BE2C (cell line): ENCODE results near the gene LYRM4.

Experiments
- DNase-seq: peaks from one replicate; pipeline ENCODE4 v3.0.0-alpha.2; 2020
- H3K27me3 ChIP-seq: fragments of 250-450 bp; sonication (Bioruptor Pico); 2 replicates; pipeline ENCODE4 v1.5.1; 2020; ENCODE audit warnings: mild to moderate bottlenecking
- H3K36me3 ChIP-seq: fragments of 250-450 bp; sonication (Bioruptor Pico); 2 replicates; pipeline ENCODE4 v1.5.1; 2020; ENCODE audit warnings: mild to moderate bottlenecking
- H3K4me1 ChIP-seq: fragments of 250-450 bp; sonication (Bioruptor Pico); 2 replicates; pipeline ENCODE4 v1.5.1; 2020
- H3K4me3 ChIP-seq: 2 replicates; pipeline ENCODE4 v1.5.1; 2011; ENCODE audit warnings: low read depth, low read length
- H3K9me3 ChIP-seq: fragments of 250-450 bp; sonication (Bioruptor Pico); 2 replicates; pipeline ENCODE4 v1.5.1; 2020
- TF ChIP-seq, protein P1 (sequence below): IDR thresholded peaks from 2 replicates; pipeline ENCODE4 v1.5.1; 2012; ENCODE audit warnings: mild to moderate bottlenecking, low read depth, low read length

LYRM4 gene

GRCh38 chr6:5081955-5082354, 178.8 kb downstream of the LYRM4 start:
- TF ChIP-seq, protein P1, sequence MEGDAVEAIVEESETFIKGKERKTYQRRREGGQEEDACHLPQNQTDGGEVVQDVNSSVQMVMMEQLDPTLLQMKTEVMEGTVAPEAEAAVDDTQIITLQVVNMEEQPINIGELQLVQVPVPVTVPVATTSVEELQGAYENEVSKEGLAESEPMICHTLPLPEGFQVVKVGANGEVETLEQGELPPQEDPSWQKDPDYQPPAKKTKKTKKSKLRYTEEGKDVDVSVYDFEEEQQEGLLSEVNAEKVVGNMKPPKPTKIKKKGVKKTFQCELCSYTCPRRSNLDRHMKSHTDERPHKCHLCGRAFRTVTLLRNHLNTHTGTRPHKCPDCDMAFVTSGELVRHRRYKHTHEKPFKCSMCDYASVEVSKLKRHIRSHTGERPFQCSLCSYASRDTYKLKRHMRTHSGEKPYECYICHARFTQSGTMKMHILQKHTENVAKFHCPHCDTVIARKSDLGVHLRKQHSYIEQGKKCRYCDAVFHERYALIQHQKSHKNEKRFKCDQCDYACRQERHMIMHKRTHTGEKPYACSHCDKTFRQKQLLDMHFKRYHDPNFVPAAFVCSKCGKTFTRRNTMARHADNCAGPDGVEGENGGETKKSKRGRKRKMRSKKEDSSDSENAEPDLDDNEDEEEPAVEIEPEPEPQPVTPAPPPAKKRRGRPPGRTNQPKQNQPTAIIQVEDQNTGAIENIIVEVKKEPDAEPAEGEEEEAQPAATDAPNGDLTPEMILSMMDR, result no peak
- no peak for DNase-seq
- Histone ChIP-seq H3K9me3 (no peaks in the 10 kb centered on the region), H3K27me3 (peaks cover 34% of the 10 kb centered on the region), H3K36me3 (no peaks in the 10 kb centered on the region), H3K4me3 (no peak overlapping the region), H3K4me1 (no peaks in the 10 kb centered on the region)

GRCh38 chr6:5081182-5081581, 179.6 kb downstream of the LYRM4 start:
- Histone ChIP-seq H3K4me3 (no peak overlapping the region), H3K36me3 (no peaks in the 10 kb centered on the region), H3K27me3 (peaks cover 26% of the 10 kb centered on the region), H3K9me3 (no peaks in the 10 kb centered on the region), H3K4me1 (no peaks in the 10 kb centered on the region)
- DNase-seq, result no peak
- TF ChIP-seq, protein P1, result no peak

DNA sequence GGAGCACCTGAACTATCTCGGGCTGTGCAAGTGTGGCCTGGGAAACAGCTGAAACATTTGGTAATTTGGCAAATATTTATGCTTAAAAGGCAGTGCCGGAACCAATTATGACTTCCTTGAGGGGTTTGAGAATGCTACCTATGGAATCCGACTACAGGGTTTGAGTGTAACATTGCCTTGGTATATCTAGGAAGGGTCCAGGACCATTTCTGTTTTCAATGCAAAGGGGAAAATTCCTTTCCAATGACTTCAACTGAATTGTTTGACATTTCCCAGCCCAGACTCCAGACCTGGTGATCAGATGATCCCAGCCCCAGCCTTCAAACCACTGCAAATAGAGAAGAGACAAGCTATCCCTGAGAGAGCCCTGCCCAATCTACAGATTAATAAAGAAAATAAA, 180.2 kb downstream of the LYRM4 start:
- Histone ChIP-seq H3K27me3 (peaks cover 20% of the 10 kb centered on the region), H3K4me1 (no peaks in the 10 kb centered on the region), H3K4me3 (no peak overlapping the region), H3K36me3 (no peaks in the 10 kb centered on the region), H3K9me3 (no peaks in the 10 kb centered on the region)
- TF ChIP-seq, protein P1, result no peak
- no peak for DNase-seq

GRCh38 chr6:5079692-5080091, 181.1 kb downstream of the LYRM4 start:
- TF ChIP-seq, protein P1, result no peak

DNA sequence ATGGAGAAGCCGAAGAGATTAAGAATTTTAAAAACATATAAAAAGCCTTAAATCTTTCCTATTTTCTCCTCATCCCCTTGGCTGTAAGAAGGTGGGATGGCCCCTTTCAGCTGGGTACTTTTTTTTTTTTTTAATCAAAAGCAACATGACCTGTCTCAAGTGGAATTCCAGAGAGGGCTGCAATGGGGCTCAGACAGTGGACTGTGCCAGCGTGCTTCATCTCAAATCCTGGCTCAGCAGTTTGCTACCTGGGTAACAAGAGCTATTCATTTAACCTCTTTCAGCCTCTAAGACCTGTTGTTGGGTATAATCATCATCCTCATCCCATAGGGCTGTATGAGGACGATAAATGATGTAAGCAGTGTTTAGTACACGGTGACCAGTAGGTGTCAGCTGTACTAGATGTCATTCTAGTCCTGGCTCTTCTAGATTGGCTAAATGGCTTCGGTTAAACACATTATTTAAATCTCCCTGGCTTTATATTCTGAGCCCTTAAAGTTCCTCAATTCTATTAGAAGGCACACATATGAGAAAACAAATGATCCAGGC, 182.6 kb downstream of the LYRM4 start:
- H3K36me3 ChIP-seq, result no peaks in the 10 kb centered on the region
- no peaks in the 10 kb centered on the region for H3K4me1 ChIP-seq
- TF ChIP-seq, protein P1, result peak; percentile 41
- H3K4me3 ChIP-seq, result no peak overlapping the region
- H3K9me3 ChIP-seq, result no peaks in the 10 kb centered on the region
- no peak for DNase-seq
- no peaks in the 10 kb centered on the region for H3K27me3 ChIP-seq

More at GRCh38 chr6:5079692-5080091, 181.1 kb downstream of the LYRM4 start:
- peaks cover 11% of the 10 kb centered on the region for H3K27me3 ChIP-seq
- H3K4me1 ChIP-seq, result no peaks in the 10 kb centered on the region
- H3K9me3 ChIP-seq, result no peaks in the 10 kb centered on the region
- no peak for DNase-seq
- H3K36me3 ChIP-seq, result no peaks in the 10 kb centered on the region
- H3K4me3 ChIP-seq, result no peak overlapping the region

- Histone ChIP-seq H3K9me3 (no peaks in the 10 kb centered on the region), H3K36me3 (no peaks in the 10 kb centered on the region), H3K4me3 (no peak overlapping the region), H3K27me3 (no peaks in the 10 kb centered on the region), H3K4me1 (no peaks in the 10 kb centered on the region)
- TF ChIP-seq, protein P1, result no peak
- DNase-seq, result no peak
These were observed 183.8 kb downstream of the LYRM4 start for GRCh38 chr6:5076931-5077330.
